NCI-H524 (cell line): ENCODE data around the gene ZNF664.

Source experiments
- DNase-seq, 2 experiments: peaks; one replicate each; lab custom pipeline; 2025; lab: John Stamatoyannopoulos, UW

ZNF664 gene

DNA sequence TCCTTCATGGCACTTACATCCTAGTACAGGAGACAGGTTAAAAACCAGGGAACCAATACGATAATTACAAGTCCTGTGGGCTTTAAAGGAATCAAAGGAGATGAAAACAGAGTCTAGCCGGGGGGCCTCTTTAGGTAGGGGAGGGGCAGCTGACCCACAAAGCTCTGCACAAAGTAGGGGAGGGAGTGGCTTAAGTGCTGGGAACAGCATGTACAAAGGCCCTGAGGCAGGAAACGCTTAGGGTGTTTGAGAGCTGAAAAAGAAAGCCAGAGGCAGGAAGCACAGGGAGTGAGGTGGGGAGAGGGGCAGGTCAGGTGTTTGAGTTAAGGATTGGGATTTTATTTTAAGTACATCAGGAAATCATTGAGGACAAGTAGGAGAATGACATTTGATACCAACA is 37.7 kb downstream of the ZNF664 start:
- DNase-seq, result no peak

DNA sequence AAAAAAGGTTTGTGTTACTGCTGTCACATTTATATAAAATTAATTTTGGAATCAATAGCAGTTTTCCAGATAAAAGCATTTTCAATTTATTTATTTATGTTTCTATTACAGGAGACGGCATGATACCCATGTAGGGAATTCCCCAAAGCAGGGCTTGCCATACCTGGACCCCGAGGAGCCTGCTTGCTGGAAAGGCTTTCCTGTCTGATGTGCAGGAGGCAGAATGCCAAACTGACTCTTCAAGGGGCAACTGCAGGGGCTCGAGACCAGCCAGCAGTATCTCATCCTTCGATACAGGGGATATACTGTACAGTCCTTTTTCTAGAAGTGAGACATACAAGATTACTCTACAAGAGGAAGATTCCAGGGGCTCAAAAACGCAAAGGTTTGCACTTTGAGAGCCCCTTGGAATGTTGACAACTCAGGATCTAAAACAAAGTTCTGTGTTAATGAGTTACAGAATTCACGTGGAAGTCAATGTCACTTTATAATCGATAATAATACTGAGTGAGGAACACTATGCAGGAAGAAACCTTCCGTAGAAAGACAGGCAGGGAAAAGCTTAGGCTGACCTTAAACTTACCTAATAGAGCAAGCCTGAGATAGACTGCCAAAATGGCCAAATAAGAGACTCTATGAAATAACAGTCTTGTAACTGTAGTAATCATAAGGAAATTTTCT is 38.6 kb downstream of the ZNF664 start:
- DNase-seq, result no peak

DNA sequence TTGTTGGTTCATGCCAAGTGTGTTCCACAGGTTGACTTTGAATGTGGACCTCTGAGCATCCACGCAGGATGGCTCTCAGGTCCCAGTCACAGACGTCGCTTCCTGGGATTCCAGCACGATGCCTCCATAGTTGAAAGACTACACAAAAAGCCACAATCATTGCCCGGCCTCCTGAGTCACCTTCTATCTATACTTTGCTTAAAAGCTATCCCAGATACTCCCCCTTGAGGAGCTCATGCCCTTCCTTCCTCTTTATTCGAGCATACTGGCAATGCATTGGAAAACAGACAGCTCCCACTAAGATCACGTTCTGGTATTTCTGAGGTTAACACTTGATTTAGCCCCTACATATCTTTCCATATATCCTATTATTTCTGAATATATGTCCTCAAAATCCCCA is 40.1 kb downstream of the ZNF664 start:
- DNase-seq, result no peak

DNA sequence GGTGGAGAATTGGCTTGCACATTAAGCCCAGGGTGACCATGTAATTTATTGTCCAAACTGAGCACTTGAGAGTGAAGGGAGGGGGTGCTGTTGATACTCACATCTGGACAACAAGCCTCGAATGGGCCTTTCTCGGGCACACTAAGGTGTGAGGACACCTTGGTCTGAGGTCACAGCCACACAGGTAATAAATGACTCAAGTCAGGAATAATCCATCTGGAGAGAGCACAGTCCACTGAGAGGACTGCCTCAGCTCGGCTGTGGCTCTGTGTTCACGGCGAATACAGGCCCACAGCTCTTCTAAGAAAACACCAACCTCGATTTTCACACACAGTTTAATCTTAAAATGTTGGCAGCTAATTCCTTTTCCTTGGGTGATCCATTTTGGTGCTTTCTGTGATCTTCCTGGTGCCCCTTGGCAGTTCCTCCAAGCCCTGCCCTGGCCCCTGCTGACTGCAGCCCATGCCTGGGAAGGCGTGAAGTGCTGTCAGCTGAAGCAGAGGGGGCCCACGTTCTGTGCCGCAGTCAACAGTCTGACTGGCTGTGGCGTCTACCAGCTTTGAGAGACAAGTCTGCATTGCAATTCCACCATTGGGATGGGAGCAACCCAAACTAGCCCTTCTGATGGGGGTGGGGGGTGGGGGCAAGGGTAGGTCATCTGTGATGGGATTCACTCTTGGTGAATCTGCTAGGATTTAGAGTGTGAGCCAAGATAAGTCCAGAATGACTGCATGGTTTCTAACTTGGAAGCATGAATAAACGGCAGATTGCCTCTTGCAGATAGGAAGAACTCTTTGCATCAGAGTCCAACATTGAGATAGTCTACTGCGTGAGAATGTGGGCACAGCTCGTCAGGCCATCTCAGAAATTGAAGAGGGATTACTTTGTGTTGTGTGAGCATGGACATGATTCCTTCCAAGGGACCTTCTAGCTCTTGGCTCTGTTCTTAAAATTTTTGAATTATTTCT is 42.8 kb downstream of the ZNF664 start:
- DNase-seq, result no peak

DNA sequence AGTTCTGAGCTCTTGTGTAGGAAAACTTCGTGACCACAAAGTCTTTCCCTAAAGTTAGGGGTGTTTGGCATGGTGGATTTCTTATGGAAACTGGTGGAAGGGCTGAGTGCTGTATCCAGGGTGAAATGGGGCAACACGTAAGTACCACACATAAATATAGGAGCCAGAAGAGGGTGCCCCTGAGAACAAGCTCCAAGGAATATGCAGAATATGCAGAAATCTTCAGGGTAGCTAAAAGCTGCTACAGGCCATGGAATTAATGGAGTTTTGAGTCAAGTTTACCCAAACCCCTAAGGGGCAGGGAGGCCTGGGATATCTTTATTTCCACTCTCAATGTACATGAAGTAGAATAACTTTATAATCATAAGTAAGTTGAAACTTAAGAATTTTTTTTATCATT is 44.0 kb downstream of the ZNF664 start:
- DNase-seq, result no peak

DNA sequence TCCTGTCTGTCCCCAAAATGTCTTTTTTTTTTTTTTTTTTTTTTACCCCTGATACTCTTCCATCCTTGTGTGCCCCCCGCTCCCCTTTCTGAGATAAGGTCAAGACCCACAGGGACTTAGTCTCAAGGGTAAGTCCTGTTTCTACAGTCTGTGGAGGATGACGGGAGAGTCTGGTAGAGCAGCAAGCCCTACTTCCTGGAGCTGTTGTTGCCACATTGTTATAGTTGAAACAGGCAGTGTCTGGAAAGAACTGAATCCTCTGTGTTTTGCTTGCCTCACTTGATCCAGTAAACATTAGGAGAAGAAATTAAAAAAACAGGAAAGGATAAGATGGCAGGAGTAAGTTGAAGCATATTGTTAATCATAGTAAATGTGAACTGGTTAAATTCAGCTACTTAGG is 45.5 kb downstream of the ZNF664 start:
- no peak for DNase-seq

DNA sequence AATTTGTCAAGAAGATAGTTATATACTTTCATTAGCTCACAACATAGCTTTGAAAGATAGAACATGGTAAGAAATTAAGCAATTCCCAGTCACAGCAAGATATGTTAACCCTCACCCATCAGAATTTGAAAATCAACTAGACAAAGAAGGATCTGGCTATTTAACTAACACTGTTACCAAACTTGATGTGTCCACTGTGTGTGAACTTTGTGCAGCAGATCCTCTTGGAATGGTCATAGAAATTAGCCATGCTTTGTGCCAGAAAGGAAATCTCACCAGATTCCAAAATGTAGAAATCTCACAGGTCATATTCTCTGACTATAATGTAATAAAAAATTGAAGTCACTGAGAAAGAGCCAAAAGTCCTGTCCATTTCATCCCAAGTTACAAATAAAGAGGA is 46.1 kb downstream of the ZNF664 start:
- no peak for DNase-seq

DNA sequence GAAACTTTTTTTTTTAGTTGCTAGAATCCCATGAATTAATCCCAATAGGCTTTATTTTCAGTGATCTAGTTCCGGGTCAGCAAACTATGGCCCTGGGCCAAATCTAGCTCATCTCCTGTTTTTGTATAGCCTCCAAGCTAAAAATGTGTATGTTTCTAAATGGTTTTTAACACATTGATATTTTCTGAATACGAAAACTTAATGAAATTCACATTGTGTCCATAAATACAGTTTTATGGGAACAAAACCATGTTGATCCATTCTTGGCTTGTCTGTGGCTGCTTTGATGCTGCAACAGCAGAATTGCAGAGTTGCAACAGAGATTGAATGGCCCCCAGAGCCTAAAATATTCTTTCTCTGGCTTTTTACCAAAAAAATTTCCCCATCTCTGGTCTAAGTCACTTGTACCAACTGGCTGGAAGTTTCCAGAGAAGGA is 47.5 kb downstream of the ZNF664 start:
- no peak for DNase-seq

DNA sequence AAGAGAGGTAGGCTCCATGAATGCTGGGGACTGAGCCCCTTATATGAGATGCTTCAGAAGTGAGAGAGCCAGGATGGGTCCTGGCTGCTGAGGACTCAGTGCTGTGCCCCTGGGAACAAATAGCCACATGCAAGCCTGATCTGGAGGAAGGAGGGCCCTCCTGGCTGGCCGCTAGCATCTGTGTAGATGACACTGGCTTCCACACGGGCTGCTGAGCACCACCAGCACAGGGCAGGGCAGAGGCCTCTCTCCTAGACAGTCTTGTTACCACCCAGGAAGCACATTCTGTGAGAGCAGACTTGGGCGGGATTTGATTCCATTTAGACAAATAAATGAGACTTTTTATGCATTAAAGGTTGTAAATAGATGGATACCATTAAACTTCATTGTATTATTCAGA is 48.0 kb downstream of the ZNF664 start:
- DNase-seq, result no peak

DNA sequence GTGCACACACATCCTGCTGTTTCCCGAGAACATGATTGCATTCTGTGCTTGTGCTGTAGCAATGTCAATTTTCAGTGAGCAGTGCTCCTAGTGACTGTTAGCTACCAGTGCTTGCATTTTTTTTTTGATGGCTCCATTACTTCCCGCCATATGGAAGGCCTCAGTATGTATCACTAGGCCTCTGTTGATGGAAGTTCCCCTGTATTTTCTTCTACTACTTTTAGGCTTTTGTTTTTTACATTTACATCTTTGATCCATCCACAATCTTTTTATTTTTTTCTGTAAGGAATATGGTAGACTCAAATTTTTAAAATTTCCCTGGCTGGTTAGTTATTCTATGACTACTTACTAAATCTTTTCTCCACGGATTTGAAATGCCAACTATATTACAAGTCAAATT is 49.1 kb downstream of the ZNF664 start:
- DNase-seq, result no peak

DNA sequence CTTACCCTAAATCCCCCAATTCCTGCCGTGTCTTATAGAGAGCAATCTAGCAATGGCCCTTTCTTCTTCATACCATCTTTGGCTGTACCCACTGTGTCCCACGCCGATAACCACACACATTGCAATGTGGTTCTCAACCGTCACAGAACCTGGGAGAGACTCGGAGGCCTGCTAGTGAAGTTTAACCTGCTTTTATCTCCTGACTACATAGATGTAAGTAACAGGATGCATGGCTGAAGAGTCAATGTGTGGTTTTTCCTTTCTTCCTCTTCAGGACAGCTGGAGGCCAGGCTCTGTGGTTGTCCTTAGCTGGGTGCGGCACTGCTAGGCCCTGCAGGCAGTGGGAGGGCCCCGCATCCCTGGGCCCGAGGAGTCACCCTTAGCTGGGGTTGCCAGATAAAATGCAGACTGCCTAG is 51.3 kb downstream of the ZNF664 start:
- DNase-seq, result no peak

DNA sequence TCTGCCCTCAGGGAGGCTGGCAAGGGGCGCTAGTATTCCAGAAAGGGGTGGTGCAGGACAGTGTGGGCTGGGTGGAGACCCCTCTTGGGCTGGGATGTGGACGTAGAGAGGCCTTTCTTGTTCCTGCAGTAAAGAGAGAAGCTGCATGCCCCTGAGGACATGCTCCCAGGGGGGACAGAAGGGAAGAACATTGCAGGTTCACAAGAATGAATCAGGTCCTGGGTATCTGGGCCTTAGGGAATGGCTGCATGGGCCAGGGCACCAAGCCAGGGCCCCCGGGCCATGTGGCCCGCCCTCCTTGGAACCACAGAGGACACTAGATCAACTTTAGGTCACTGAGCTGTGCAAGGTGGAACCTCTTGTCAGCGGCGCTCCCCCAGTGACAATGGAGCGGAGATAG is 51.8 kb downstream of the ZNF664 start:
- DNase-seq, result no peak

DNA sequence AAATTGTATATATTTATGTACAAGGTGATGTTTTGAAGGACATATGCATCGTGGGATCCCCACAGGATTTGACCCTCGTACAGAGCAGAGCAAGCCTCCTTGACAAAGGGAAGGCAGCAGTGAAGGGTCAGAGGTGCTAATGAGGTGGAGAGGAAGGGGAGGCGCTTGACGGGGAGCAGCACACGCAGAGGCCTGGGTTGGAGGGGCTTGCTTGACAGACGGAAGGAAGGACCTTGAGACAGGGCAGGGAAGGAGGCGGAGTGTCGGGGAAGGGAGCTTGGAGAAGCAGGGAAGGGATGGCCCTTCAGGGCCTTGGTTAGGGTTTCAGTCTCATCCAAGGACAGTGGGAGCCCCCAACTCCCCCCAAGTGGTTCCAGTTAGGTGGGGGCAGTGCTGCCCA is 52.6 kb downstream of the ZNF664 start:
- DNase-seq, result no peak

DNA sequence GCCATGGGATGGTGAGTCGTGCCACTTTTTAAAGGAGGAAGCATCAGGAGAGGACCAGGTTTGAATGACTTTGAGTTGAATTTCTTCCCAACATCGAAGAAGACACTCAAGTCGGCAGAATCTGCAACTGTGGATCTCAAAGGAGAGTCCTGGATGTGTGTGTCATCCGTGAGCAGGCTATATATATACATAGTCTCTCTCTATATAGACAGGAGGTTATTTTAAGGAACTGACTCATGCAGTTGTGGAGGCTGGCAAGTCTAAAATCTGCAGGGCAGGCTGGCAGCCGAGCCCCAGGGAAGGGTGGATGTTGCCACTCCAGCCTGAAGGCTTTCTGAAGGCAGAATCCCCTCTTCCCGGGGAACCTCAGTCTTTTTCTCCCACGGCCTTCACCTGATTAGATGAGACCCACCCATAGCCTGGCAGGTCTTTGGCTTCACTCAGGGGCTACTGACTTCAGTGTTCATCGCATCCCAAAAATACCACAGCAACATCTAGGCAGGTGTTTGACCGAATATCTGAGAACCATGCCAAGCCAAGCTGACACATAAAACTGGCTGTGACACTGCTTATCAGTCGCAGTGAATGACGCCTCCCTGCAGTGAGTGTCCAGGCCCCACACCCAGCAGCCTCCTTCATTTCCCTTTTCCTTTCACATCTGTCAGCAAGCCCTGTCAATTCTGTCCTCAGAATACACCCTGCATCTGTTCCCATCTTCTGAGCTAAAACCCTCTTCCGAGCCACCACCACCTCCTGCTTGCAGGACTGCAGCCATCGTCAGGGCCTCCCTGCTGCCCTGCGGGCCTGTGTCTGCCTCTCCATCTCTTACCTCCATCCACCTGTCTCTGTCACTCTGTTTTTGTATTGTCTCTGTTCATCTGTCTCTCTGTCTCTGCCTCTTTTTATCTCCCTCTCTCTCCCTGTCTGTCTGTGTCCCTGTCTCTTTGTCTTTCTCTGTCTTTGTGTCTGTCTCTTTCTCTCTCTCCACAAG is 54.0 kb downstream of the ZNF664 start:
- DNase-seq, result no peak

DNA sequence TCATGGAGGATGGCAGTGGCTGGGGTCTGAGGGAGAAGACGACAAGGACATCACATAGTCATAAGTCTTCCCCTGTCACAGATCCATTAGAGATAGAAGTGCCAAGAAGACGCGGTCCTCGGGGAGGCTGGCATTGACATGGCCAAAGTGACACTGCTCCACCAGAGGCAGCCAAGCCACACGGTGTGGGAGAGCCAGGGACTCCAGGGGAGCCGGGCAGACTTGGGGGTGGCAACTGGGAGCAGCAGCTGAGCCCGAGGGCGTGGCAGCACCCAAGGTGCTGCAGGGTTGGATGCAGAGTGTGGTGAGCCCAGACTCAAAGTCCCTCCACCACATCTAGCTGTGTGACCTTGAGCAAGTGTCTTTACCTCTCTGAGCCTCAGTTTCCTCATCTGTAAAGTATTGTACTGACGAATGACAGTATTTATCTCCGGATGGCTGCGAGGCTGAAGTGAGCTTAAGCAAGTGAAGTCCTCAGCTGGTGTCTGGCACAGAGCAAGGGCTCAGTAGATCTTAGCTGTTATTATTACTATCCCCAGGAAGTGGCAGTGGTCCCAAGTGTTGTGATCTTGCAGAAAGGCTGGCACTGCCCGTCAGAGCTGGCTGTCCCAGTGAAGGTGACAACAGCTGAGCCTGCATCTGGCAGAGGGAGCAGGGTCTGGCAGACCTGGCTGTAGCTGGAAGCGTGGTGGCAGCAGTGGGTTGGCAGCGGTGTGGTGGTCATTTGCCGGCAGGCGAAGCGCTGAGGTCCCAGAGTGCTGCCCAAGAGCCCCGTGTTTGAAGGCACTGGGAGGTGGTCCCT is 54.9 kb downstream of the ZNF664 start:
- DNase-seq, result no peak

DNA sequence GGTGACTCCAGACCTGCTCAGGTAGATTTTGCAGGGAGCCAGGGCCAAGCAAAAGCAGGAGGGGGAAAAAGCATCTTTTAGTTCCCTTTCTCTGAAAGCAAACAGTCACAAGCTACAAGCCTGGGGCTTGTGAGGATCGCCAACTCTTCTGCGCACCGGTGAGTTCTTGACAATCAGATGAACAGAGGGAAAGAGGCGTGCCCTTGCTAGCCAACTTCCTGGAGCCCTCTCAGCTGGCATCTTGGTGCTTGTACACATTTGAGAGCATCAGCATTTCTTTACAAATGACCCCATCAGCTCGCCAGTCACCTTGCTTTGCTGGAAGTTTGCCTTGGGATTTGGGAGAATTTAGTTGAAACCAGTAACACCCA is 55.5 kb downstream of the ZNF664 start:
- no peak for DNase-seq

DNA sequence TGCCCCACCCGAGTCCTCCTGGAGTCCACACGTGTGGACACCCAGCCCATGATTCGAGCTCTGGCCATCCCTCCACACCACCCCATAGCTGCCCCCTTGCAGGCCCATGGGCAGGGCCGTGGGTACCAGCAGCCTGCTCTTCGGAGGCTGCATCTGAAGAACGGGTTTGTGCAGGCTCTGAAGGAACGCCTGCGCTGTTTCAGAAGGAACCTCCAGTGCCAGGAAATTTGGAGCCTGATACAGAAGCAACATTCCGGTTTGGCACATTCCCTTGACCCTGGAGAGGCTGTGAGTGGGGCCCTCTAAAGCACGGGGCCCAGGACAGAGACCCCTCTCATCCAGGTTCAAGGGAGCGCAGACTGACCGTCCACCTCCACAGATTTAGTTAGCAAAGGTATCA is 57.0 kb downstream of the ZNF664 start:
- no peak for DNase-seq

DNA sequence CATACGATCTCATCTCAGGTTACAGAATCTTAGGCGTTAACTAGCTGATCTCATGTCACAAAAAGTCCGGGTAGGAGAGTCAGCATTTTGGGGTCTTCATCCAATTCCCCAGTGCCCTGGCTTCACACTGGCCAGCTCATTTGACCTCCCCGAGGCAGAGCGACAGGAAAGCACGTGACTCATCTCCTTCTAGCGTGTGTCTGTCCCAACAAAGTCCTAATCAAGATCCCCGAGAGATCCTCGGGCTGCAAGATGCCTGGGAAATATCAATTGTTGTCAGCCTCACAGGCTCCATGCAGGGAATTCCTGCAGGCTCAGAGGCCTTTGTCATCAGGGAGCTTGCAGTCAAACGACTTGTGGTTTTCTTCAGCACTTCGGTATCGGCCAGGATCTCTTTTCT is 57.5 kb downstream of the ZNF664 start:
- no peak for DNase-seq

DNA sequence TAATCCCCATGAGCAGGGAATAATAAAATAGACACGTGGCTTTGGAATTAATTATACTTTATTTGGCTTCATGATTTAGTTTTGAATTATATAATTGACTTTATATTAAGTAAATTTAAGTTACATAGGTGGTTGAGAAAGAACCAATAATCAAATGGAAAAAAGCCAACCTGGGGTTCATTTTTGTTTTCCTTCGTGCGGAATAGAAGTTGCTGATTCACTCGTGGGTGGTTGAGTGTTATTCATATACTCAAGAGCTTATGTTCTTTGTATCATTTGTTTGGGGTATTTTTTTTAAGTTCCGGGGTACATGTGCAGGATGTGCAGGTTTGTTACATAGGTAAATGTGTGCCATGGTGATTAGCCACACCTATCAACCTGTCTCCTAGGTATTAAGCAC is 58.0 kb downstream of the ZNF664 start:
- DNase-seq, result no peak

DNA sequence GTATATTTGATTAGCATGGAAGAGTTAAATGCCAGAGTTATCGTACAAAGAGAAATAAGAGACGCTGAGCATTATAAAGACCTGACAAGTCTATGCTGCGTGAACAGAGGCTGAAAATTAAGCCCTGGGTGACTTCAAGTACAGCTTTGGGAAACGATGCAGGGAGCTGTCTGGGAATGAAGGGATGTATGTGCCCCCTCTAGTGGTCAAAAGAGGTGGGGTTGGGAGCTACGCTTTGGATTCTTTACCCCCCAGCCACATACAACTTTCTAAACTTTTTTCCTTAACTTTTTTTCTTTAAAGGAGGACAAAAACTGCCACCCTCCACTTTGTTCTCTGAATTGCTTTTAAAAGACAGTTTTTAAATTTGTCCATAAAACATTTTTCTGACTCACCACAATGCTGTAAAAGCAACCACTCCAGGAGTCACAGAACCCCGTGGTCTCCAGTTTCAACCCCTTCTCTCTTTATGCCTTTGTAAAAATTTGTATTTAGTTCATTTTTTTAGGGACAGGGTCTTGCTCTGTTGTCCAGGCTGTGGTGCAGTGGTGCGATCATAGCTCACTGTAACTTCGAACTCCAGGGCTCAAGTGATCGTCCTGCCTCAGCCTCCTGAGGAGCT is 59.4 kb downstream of the ZNF664 start:
- peak; percentile 29 to 63 for DNase-seq

DNA sequence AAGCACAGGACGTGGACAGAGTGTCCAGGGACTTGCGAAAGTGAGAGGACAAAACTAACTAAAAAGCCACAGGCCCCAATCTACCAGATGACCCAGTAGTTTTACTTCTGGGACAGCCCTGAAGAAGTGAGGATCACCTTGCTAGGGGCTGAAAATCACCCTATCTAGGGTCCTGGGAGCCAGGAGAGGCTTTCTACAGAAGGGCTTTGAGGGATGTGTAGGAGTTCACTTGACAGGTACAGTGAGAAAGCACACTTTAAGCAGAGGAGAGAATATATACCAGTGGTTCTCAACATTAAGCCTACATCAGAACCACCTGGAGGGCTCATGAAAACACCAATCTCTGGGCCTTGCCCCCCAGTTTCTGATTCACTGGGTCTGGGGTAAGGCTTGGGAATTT is 60.8 kb downstream of the ZNF664 start:
- no peak for DNase-seq
